ENCODE measurements around the gene PSMG1.
A peak's percentile ranks its signal among the peaks of the same experiment; 100 is the strongest.
"Not testable (repeated sequence)": the region's sequence is repeated elsewhere in the genome, so short reads cannot be mapped to it uniquely, and the experiment has no call there.

Gene PSMG1

GRCh38 chr21:39183272-39184049, at the start of gene PSMG1:
Gene PSMG1, minus strand, starts transcription at chr21:39183451. Its CDS starts 66 bp downstream, at chr21:39183385.
- DNase-seq (ENCODE audit: low read depth in 2 of 2) = peak; percentile 87 to 94

- no peak for DNase-seq (ENCODE audit: low read depth in 2 of 2)
Measured at GRCh38 chr21:39232861-39233291, 49.6 kb upstream of the PSMG1 start.

- DNase-seq (ENCODE audit: low read depth in 2 of 2) = no peak
Measured at GRCh38 chr21:39224930-39225329, 41.7 kb upstream of the PSMG1 start.

GRCh38 chr21:39221997-39222486, 38.8 kb upstream of the PSMG1 start:
- DNase-seq (ENCODE audit: low read depth in 2 of 2) = no peak

- DNase-seq (ENCODE audit: low read depth in 2 of 2) = no peak
Measured at GRCh38 chr21:39221282-39221996, 38.2 kb upstream of the PSMG1 start.

- DNase-seq (ENCODE audit: low read depth in 2 of 2) = not testable (repeated sequence)
Measured at GRCh38 chr21:39220875-39221274, 37.6 kb upstream of the PSMG1 start.

GRCh38 chr21:39220150-39220549, 36.9 kb upstream of the PSMG1 start:
- no peak for DNase-seq (ENCODE audit: low read depth in 2 of 2)

- no peak for DNase-seq (ENCODE audit: low read depth in 2 of 2)
Measured at GRCh38 chr21:39218082-39218409, 34.8 kb upstream of the PSMG1 start.

- DNase-seq (ENCODE audit: low read depth in 2 of 2) = no peak
Measured at GRCh38 chr21:39217356-39218081, 34.3 kb upstream of the PSMG1 start.

- no peak for DNase-seq (ENCODE audit: low read depth in 2 of 2)
Measured at GRCh38 chr21:39216290-39216689, 33.0 kb upstream of the PSMG1 start.

GRCh38 chr21:39215078-39215477, 31.8 kb upstream of the PSMG1 start:
- no peak for DNase-seq (ENCODE audit: low read depth in 2 of 2)

- DNase-seq (ENCODE audit: low read depth in 2 of 2) = no peak
Measured at GRCh38 chr21:39209334-39209688, 26.1 kb upstream of the PSMG1 start.

- no peak for DNase-seq (ENCODE audit: low read depth in 2 of 2)
Measured at GRCh38 chr21:39208624-39209333, 25.5 kb upstream of the PSMG1 start.

- DNase-seq (ENCODE audit: low read depth in 2 of 2) = no peak
Measured at GRCh38 chr21:39204134-39204533, 20.9 kb upstream of the PSMG1 start.

- DNase-seq (ENCODE audit: low read depth in 2 of 2) = no peak
Measured at GRCh38 chr21:39198800-39199199, 15.5 kb upstream of the PSMG1 start.

- no peak for DNase-seq (ENCODE audit: low read depth in 2 of 2)
Measured at GRCh38 chr21:39197448-39198233, 14.4 kb upstream of the PSMG1 start.

- DNase-seq (ENCODE audit: low read depth in 2 of 2) = no peak
Measured at GRCh38 chr21:39196838-39197237, 13.6 kb upstream of the PSMG1 start.

GRCh38 chr21:39196310-39196709, 13.1 kb upstream of the PSMG1 start:
- no peak for DNase-seq (ENCODE audit: low read depth in 2 of 2)

- no peak for DNase-seq (ENCODE audit: low read depth in 2 of 2)
Measured at GRCh38 chr21:39193380-39193779, 10.1 kb upstream of the PSMG1 start.

GRCh38 chr21:39189857-39190604, 6.8 kb upstream of the PSMG1 start:
- no peak for DNase-seq (ENCODE audit: low read depth in 2 of 2)
